Measurements from ENCODE around the gene NCAM1. TPM values are rescaled to one million over a fixed set of nuclear protein-coding genes. Genes with fewer than 3 reads are reported as not detected.
A peak's percentile ranks its signal among the peaks of the same experiment; 100 is the strongest.

Gene NCAM1
- total RNA-seq, 2 donors from 2014 or later = 0.39 TPM

DNA sequence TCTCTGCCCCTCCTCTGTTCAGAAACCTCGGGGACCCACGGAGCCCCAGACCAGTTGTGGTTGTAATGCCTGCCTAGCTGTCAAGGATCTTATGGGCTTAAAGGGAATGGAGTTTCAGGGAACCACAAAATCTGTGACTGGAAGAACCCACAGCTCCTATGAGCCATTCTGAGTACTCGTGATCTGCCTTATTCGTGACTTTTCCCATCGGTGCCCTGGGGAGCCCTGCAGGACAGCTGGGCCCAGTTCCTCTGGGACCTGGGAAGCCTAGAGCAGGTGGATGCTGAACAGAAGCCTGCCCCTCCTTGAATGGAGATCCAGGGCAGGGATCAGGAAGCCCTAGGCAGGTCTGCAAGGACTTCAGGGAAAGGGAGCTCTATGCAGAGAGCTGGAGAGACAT lies 311.1 kb downstream of the NCAM1 start:
- DNase-seq (ENCODE audit: low spot score in 2 of 2) = no peak
- Mint-ChIP-seq H3K36me3 (no peaks in the 10 kb centered on the region), H3K27ac (no peak overlapping the region), H3K9me3 (no peaks in the 10 kb centered on the region)
- no peak for ATAC-seq

DNA sequence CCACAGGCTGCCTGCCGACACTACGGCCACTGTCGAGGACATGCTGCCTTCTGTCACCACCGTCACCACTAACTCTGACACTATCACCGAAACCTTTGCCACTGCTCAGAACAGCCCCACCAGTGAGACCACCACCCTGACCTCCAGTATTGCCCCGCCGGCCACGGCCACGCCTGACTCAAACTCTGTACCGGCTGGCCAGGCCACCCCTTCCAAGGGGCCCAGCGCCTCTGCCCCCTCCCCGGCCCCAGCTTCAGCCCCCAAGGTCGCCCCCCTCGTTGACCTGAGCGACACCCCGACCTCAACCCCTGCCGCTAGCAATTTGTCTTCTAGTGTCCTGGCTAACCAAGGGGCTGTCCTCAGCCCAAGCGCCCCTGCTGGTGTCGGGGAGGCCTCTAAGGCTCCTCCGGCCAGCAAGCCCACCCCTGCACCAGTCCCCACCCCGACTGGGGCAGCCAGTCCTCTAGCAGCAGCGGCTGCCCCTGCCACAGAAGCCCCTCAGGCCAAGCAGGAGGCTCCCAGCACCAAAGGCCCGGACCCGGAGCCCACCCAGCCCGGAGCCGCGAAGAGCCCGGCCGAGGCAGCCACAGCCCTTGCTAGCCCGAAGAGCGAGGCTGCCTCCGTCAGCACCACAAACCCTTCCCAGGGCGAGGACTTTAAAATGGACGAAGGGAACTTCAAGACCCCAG lies 311.9 kb downstream of the NCAM1 start:
- H3K9me3 Mint-ChIP-seq = no peaks in the 10 kb centered on the region
- no peak for ATAC-seq
- H3K36me3 Mint-ChIP-seq = no peaks in the 10 kb centered on the region
- H3K27ac Mint-ChIP-seq = no peak overlapping the region
- DNase-seq (ENCODE audit: low spot score in 2 of 2) = no peak

DNA sequence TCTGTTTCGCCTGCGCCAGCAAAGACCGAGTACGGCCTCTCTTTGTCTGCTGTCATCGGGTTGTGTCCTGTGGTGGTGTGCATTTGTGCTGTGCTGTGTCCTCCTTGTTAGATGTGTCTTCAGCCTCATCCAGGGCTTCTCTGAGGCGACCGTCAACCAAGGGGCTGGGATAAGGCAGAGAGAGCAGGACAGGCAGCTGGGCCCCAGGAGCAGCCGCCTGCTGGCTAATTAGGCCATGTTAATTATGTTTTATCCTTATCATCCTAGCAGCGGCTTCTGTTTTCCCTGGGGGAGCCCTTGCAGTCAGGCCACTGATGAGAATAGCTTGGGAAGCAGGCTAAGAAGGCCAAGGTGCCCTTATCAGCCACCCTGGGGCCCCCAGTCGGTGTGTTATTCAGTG lies 312.5 kb downstream of the NCAM1 start:
- DNase-seq (ENCODE audit: low spot score in 2 of 2) = no peak
- no peak for ATAC-seq
- Mint-ChIP-seq H3K9me3 (no peaks in the 10 kb centered on the region), H3K36me3 (no peaks in the 10 kb centered on the region), H3K27ac (no peak overlapping the region)

DNA sequence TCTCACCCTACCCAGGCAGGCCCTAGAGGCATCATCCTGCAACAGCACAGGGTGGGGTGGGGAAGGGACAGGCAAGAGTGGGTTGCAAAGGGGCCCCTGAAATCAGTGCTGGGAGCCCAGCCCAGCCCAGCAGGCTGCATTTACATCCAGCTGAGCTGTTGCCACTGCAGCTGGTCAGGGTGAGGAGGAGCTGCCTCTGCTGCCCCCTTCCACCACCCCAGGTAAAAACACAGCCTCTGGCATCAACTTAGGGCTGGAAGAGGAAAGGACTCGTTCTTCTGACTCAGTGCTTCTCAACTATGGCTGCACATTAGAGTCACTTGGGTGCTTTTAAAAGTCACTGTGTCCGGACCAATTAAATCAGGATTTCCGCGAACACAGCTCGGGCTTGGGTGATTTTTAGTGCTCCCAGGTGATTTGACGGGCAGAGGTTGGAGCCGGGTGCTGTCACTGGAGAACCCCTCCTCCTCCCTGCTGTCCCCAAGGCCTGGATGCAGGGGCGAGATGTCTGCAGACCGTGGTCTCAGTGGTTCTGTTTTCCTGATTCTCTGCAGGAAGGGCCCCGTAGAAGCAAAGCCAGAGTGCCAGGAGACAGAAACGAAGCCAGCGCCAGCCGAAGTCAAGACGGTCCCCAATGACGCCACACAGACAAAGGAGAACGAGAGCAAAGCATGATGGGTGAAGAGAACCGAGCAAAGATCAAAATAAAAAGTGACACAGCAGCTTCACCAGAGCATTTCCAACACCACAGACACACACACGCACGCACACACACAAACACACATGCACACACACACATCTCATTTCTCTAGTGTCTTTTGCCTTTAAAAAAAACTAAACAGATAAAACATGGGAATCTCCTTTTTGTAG lies 313.7 kb downstream of the NCAM1 start:
- no peak for DNase-seq (ENCODE audit: low spot score in 2 of 2)
- no peaks in the 10 kb centered on the region for H3K9me3 Mint-ChIP-seq
- peak in 1 of 2 donors; percentile 32 for ATAC-seq
- no peaks in the 10 kb centered on the region for H3K36me3 Mint-ChIP-seq
- no peak overlapping the region for H3K27ac Mint-ChIP-seq

DNA sequence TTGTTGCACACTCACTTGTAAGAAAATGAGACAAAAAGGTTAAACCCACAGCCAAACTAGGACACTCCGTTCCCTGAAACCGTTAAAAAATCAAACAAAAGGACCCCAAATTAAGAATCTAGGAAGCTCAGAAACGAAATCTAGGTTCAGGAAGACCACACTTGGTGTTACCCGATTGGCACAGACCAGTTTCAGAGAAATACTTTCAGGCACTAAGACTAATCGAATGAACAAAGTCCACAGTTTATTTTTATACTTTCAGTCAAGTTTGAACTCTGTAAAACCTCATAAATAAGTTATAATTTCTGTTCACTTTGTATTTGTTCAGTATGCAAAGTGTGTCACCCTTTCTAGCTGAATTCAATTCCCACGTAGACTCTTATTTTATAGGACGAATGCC lies 314.4 kb downstream of the NCAM1 start:
- no peaks in the 10 kb centered on the region for H3K9me3 Mint-ChIP-seq
- H3K36me3 Mint-ChIP-seq = no peaks in the 10 kb centered on the region
- DNase-seq (ENCODE audit: low spot score in 2 of 2) = no peak
- H3K27ac Mint-ChIP-seq = no peak overlapping the region
- no peak for ATAC-seq

DNA sequence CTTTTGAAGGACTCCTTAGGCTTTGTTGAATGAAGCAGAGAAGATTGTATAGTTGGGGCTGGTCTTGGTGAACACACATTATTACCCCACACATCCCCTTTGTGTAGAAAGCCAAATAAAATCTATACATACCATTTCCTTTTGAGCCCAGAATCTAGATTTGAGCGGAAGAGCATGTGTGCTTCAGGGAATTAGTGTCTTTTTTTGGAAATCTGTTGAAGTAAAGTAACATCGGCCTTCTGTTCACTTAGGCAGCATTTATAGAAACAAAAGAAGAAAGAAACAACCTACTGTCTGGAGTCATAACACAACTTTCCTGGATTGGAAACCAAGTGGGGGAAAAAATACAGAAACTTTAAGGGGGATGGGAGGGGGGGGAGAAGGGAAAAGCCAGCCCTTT lies 315.2 kb downstream of the NCAM1 start:
- DNase-seq (ENCODE audit: low spot score in 2 of 2) = no peak
- ATAC-seq = no peak
- Mint-ChIP-seq H3K36me3 (no peaks in the 10 kb centered on the region), H3K9me3 (no peaks in the 10 kb centered on the region), H3K27ac (no peak overlapping the region)

DNA sequence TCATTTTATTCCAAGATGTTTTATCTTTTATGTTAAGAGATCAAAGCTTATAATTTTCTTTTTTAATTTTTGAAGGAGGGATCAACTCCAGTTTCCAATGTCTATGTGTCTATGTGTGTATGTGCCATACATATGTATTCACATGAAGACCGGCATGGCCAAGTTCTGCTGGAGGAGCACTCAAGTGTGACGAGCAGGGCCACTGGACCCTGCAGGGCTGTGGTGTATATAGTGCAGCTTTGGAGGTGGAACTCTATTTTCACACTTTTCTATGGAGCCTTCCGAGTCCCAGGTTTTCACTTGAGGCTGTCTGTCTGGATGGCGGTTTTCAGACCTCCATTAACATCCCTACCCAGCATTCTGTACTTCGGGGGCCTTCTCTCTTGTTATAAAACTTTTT lies 316.7 kb downstream of the NCAM1 start:
- no peaks in the 10 kb centered on the region for H3K9me3 Mint-ChIP-seq
- no peaks in the 10 kb centered on the region for H3K36me3 Mint-ChIP-seq
- H3K27ac Mint-ChIP-seq = no peak overlapping the region
- ATAC-seq (no peak), DNase-seq (ENCODE audit: low spot score in 2 of 2) (no peak)

DNA sequence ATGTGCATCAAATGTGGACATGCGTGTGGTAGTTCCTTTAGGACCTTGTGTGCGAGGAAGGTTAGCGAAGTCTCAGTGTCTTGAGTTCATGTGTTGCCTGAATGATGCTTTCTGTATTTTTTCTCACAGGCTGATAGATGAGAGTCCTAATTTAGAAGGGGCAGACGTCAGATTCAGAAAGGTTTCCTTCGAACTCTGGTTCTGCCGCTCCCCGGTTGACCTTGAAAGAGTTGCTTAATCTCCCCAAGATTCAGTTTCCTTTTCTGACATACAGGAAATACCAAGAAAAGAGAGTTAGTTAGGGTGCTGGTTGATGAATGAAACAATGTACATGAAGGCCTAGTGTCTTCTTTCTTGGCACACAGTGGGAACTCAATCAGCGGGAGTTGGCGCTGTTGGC lies 317.3 kb downstream of the NCAM1 start:
- Mint-ChIP-seq H3K36me3 (no peaks in the 10 kb centered on the region), H3K27ac (no peak overlapping the region), H3K9me3 (no peaks in the 10 kb centered on the region)
- ATAC-seq (no peak), DNase-seq (ENCODE audit: low spot score in 2 of 2) (no peak)

DNA sequence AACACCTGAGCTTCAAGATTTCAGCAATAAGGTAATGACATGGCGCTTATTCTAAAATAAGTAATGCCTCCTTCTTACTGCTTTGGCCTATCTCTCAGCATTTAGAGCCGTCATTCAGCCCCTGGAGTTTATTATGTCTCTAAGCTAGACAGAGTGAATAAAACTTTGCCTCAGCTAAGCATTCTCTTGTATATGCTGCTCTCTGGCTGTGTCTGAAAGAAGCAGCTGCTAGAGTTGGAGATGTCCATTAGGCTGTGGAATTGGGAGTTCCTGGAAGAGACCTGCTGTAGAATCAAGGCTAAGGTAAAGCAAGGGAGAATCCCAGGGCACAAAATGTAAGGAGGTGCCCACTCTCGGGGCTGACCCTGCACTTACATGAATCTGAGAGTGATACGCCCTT lies 317.7 kb downstream of the NCAM1 start:
- Mint-ChIP-seq H3K36me3 (no peaks in the 10 kb centered on the region), H3K27ac (no peak overlapping the region), H3K9me3 (no peaks in the 10 kb centered on the region)
- no peak for ATAC-seq
- DNase-seq (ENCODE audit: low spot score in 2 of 2) = no peak

DNA sequence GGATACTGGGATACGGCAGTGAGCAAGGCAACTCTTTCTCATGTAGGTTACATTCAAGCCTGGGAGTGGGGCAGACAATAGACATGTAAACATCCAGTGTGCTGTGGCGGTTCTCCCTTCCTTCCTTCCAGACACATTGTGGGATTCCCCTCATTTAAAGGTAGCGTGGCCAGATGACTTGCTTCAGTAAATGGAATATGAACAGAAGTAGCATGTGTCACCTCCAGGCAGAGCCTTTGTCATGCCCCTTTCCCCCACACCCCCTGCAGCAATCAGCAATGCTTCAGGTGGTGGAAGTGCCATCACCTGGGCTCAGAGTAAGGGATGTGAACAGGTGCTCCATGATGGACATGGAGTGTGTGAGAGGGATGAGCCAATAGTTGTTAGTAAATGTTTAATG lies 318.4 kb downstream of the NCAM1 start:
- no peaks in the 10 kb centered on the region for H3K9me3 Mint-ChIP-seq
- DNase-seq (ENCODE audit: low spot score in 2 of 2) (no peak), ATAC-seq (no peak)
- H3K27ac Mint-ChIP-seq = no peak overlapping the region
- no peaks in the 10 kb centered on the region for H3K36me3 Mint-ChIP-seq

DNA sequence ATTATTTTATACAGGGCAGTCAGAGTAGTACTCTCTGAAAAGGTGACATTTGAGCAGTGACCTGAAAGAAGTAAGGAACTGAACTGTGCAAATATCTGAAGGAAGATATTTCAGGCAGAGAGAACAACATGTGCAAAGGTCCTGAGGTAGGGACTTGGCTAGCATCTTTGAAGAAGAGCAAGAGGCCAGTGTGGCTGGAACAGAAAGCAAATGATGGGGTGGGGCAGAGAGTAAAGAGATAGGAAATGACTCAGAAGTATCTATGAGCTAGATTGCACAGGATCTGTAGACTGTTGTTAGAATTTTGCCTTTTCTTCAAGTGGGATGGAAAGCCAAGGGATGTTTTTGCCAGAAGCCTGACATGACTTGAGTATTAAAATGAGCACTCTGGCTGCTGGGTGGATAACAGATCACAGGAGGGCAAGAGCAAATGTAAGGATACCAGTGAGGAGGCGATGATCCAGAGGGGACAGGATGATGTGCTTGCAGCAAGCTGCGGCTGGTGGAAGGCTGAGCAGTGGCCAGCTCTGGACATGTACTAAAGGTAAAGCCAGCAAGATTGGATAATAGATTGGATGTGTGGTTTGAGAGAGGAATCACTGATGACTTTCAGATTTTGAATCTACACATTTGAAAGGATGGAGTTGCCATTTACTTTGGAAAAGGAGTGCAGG lies 320.0 kb downstream of the NCAM1 start:
- DNase-seq (ENCODE audit: low spot score in 2 of 2) (no peak), ATAC-seq (peak; percentile 44 to 71)
- no peaks in the 10 kb centered on the region for H3K36me3 Mint-ChIP-seq
- H3K9me3 Mint-ChIP-seq = no peaks in the 10 kb centered on the region
- H3K27ac Mint-ChIP-seq = no peak overlapping the region

DNA sequence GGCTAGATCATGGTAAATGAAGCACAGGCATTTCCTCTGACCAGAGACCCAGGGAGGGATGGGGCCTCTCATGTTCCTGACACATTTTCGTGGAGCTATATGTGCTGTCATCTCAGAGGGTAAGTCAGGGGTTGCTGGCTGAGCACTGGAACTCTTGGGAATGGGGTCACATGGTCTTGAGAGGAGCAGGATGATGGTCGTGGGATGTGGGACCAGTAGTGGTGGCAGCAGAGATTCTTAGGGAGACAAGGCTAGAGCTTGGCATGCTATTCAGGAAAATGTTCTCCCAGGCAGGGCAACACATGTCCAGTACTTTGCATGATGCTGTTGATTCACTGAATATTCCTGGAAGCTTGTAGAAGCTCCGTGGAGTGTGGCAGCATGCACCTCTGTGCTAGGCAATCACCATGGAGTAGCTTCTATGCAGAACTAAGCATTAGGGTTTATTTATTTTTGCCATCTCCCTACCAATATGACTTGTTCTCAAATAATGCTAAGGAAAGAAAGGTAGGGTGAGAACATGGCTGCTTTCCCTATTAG lies 321.7 kb downstream of the NCAM1 start:
- H3K27ac Mint-ChIP-seq = no peak overlapping the region
- H3K9me3 Mint-ChIP-seq = no peaks in the 10 kb centered on the region
- no peak for DNase-seq (ENCODE audit: low spot score in 2 of 2)
- no peaks in the 10 kb centered on the region for H3K36me3 Mint-ChIP-seq
- no peak for ATAC-seq

DNA sequence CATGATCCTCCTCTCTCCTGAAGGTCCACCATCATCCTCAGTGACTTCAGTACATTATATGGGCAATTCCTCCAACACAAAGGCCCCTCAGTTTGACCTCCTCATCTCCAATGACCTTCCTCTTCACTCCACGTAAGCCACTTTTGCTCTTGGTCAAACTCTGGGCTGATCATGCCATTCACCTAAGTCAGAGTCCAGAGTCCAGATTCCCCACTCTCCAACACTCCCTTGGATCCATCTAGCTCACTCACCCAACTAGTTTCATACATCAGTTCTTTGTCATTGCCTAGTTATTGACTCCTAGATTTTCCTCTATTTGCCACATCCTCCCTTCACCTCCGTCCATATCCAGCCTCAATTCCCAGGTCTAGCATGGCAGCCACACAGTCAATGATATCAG lies 322.7 kb downstream of the NCAM1 start:
- Mint-ChIP-seq H3K36me3 (no peaks in the 10 kb centered on the region), H3K27ac (no peak overlapping the region), H3K9me3 (no peaks in the 10 kb centered on the region)
- DNase-seq (ENCODE audit: low spot score in 2 of 2) = no peak
- no peak for ATAC-seq

DNA sequence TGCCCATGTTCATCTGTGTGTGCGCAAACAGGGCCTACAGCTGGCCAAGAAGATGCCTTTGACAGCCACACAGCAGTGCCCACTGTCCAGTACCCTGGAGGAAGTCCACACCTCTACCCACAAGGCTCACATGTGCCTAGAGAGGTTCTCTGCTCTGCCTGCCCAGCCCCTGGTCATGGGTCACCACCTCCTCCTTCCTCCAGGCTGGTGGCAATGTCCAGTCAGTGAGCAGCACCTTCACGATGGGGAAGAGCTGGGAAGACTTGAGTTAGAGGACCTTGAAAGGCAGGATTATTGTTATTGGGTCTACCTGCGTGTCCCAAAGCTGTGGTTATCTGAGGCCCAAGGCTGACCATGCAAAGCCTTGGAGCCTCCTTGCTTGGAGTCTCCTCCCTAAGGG lies 324.8 kb downstream of the NCAM1 start:
- Mint-ChIP-seq H3K9me3 (no peaks in the 10 kb centered on the region), H3K36me3 (no peaks in the 10 kb centered on the region), H3K27ac (no peak overlapping the region)
- no peak for ATAC-seq
- no peak for DNase-seq (ENCODE audit: low spot score in 2 of 2)

DNA sequence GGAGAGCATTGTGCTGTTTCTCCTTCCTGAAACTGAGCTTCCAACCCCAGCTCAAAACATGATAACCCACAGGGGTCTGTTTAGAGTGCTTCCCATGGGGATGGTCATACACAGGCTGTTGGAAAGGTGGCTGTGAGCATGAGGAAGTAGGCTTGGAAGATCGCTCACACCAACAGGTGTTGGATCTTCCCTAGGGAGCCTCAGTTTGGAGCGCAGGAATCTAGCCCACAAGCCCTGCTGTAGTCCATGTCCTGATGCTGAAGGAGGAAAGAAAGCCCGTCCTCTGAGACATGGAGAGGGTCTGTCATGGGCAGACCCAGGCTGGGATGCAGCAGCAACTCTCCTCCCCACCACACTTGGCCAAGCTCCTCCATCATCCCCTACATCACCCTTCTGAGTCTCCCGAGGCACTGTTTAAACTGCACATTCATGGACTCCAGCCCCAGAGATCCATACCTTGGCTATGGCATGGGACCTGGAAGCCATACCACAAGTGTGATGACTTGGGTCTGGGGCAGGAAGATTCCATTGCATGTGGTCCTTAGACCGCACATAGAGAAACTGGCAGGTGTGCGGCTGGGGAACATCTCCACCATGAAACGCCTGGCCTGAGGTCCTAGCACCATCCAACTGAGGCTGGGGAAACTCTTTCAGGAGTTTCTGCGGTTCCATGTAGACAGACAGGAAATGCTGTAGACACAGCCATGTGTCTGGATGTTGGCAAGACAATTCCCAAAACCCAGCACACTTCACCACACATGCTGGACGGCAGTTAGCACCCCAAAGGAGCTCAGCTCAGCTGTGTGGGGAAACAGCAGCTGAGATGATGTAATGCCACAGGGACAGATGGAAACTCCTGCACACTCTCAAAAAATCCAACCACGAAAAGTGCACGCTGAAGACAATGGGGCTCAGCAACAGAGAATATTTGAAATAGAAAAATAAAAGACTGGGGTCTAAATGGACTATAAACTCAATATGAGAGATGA lies 325.6 kb downstream of the NCAM1 start:
- no peak for ATAC-seq
- no peaks in the 10 kb centered on the region for H3K36me3 Mint-ChIP-seq
- no peaks in the 10 kb centered on the region for H3K9me3 Mint-ChIP-seq
- no peak overlapping the region for H3K27ac Mint-ChIP-seq
- no peak for DNase-seq (ENCODE audit: low spot score in 2 of 2)

DNA sequence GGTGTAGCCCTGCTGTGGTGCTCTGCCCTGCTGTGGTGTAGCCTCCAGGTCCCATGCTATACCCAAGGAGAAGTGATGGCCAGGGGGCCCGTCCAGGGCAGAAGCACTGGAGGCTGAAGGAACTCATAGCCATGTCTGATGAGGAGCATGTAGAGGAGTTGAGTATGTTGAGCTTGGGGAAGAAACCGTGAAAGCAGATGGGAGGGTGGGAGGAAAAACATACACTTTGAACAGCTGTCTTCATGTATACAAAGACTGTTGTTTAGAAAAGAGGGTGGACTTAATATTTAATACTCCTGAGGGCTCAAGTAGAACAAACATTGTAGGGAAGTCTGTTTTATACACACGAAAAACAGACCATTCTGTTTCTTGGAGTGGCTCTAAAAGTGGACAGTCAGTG lies 326.6 kb downstream of the NCAM1 start:
- H3K9me3 Mint-ChIP-seq = no peaks in the 10 kb centered on the region
- DNase-seq (ENCODE audit: low spot score in 2 of 2) = no peak
- no peaks in the 10 kb centered on the region for H3K36me3 Mint-ChIP-seq
- no peak for ATAC-seq
- no peak overlapping the region for H3K27ac Mint-ChIP-seq
